Activated CD4-positive, CD25-positive, alpha-beta regulatory T cell treated with anti-CD3 and anti-CD28 coated beads, Interleukin-2, amount 50 U/mL, for 72 hours (primary cell): ENCODE results near the gene CABLES1.
A peak's percentile ranks its signal among the peaks of the same experiment; 100 is the strongest.

Experiments used
- DNase-seq: peaks from one replicate; pipeline ENCODE4 v3.0.0; 2021

CABLES1 gene

GRCh38 chr18:23114171-23114881 lies 21.0 kb upstream of the CABLES1 start:
- DNase-seq: no peak

GRCh38 chr18:23114911-23115310 lies 20.4 kb upstream of the CABLES1 start:
- DNase-seq: no peak

GRCh38 chr18:23115683-23116096 lies 19.6 kb upstream of the CABLES1 start:
- no peak for DNase-seq

- DNase-seq: no peak
Measured at GRCh38 chr18:23121133-23121532, 14.2 kb upstream of the CABLES1 start.

GRCh38 chr18:23122334-23123229 lies 12.7 kb upstream of the CABLES1 start:
- no peak for DNase-seq

GRCh38 chr18:23126376-23127056 lies 8.8 kb upstream of the CABLES1 start:
- DNase-seq: no peak

GRCh38 chr18:23127090-23127489 lies 8.2 kb upstream of the CABLES1 start:
- DNase-seq: no peak

DNA sequence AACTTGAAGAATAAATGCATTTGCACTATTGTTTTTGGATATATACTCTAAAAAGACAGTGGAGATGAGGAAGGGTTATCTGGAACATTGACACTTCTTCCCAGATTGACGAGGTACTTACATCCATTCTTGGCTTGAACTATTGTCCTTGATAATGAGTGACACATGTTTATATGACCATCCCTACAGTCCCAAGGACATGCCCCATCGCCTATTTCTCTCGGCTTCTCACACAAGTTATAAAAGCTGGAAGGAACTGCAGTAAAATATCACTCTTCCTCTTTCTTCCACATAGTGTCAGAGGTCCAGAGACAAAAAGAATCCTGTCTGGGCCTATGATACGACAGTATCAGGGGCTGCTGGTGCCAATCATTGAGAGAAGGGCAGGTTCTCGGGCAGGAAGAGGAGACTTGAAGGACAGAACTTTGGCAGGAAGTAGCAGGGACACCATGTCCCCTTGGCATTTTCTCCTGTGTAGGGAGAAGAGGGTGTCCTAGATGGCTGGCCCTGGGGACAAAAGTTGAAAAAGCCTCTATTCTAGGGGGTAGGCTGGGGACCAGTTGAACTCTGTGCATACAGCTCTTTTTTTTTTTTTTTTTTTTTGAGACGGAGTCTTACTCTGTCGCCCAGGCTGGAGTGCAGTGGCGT lies 5.8 kb upstream of the CABLES1 start:
- DNase-seq: no peak

- DNase-seq: peak; percentile 42
Measured at GRCh38 chr18:23131693-23132319, 3.5 kb upstream of the CABLES1 start.

DNA sequence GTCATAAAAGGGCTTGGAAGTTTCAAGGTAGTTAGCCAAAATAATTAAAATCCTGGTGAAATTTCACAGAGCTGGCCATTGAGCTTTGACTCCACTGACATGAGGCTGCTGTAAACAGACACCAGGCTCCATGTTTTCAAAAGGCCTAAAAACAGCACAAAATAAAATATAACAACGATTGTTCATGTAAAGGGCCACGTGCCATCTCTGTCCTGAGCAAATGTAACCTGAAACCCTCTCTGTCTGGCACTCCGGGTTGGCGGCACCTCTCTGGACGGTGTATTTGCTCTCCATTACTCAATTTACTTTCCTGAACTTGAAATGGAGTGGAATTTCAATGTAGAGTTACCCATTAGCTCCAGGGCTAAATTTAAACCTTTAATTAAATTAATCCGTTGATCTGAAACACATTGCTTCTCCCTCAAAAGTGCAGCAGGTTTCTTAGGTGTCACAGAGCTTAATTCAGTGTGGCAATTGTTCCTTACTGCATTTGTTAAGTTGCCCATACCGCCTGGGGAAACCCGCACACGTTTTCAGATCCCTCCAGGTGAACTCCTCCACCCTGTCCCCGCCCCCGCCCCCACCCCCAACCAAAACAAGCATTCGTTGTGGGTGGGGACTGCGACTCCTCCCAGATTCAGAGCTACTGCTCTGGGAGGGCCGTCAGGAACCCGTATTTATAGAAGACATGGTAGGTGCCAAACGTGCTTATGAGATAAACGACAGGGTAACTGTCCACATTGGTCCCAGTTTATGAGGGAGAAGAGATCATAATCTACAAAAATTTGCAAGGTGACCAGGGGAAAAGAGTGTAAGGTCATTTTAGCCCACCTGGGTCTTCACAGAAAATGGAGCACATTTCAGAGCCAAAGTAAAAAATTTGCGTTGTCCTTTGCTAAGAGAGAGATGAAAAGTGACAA lies 1.2 kb upstream of the CABLES1 start:
- no peak for DNase-seq

GRCh38 chr18:23135550-23136325 lies 453 bp downstream of the CABLES1 start:
- DNase-seq: peak; percentile 56

- DNase-seq: peak; percentile 49
Measured at GRCh38 chr18:23136326-23137096, 1.2 kb downstream of the CABLES1 start.

- no peak for DNase-seq
Measured at GRCh38 chr18:23137097-23137635, 1.9 kb downstream of the CABLES1 start.

- DNase-seq: no peak
Measured at GRCh38 chr18:23137788-23138216, 2.5 kb downstream of the CABLES1 start.

DNA sequence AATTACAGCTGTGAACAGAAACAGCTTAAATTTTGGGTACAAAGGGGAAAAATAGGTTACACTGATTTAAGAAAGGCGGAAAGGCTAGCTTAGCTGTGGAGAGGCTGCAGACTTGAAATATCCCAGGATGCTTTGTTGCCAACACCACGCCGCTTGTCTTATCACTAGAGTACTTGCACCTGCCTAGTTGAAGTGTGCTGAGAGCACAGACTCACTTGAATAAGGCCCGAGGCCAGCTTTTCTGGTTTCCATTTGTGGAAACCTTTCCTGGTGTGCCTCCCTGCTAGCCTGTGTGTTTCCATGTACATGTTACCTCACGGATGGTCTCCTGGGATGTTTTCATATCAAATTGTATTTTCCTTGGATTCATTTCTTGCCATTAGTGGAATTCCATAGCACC lies 3.2 kb downstream of the CABLES1 start:
- no peak for DNase-seq

DNA sequence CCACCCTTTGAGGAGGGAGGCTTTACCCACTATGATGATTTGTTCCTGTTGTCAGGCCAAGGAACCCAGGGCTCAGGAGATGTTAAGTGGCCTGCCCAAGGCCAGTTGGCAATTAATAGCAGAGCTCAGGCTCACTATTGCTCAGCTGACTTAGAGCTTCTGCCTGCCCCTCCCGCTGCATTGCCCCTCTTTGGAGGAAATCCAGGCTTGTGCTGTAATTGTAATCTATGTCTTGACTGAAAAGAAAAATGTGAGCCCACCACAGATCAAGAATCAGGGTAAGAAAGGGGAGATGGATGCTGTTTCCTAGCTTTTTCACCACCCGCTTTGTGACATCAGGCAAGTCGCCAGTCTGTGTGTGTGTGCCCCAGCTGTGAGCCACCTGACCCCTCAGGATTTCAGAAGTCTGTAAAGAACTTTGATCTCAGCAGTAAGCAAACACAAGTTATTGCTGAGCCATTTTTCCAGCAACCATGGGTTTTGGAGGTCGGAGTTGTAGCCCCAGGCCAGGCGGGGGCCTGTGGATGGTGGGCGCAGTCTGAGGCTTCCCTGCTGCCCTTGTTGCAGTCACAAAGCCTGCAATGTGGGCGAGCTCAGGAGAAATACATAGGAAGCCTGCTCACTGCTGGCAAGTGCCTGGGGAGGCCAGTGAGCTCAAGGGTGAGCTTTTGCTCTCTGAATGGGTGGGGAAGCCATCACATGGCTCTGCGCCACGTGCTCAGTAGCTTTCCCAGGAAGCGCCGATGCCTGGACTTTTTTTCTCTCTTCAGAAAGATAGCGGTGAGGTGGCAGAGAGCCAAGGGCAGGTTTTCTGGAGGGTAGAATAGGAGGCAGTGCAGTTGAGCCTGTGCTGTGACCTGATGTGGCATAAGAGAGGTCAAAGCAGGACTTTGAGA lies 6.1 kb downstream of the CABLES1 start:
- DNase-seq: no peak

GRCh38 chr18:23142251-23142929 lies 7.1 kb downstream of the CABLES1 start:
- no peak for DNase-seq
